SK-N-SH (cell line): ENCODE data around the gene MCM5. TPM values are rescaled to one million over a fixed set of nuclear protein-coding genes. Genes with fewer than 3 reads are reported as not detected.

ENCODE experiments used
- CTCF ChIA-PET: fragments of 300-600, 350-600 bp; formaldehyde crosslinking; extraction: SDS; loops from one replicate; lab custom pipeline; 2021; lab: Yijun Ruan, JAX
- POLR2A ChIA-PET: fragments of 350-600 bp; sonication (Branson Sonifier 250); formaldehyde crosslinking; extraction: SDS; loops from one replicate; lab custom pipeline; 2020; ENCODE audit warnings: antibody characterized with exemption, inconsistent platforms; lab: Yijun Ruan, JAX
- DNase-seq: peaks from one replicate; pipeline ENCODE4 v3.0.0; 2012
- H2AFZ ChIP-seq: fragments of 200-600 bp; sonication (generic); 2 replicates; pipeline ENCODE4 v1.8.1; 2016; ENCODE audit warnings: antibody characterized with exemption, mild to moderate bottlenecking, low read depth
- H3F3A ChIP-seq: fragments of 200-600 bp; sonication (generic); replicated peaks from 2 replicates; pipeline ENCODE3; 2016; ENCODE audit warnings: antibody characterized with exemption, mild to moderate bottlenecking; ENCODE audit not compliant: insufficient read depth
- H3K27ac ChIP-seq, 2 experiments: fragments of 200-500 bp in 1 of 2; fragments of 200-600 bp in 1 of 2; sonication (Bioruptor generic) in 1 of 2; sonication (generic), shearing (Covaris generic) in 1 of 2; 2 replicates each; pipeline versions ENCODE4 v1.5.1 to v1.6.1; 2014 to 2016; ENCODE audit warnings: low read depth in 2 of 2, inconsistent platforms in 1 of 2, low read length in 1 of 2, mild to moderate bottlenecking in 1 of 2, mixed read lengths in 1 of 2
- H3K27me3 ChIP-seq: fragments of 200-600 bp; sonication (generic), shearing (Covaris generic); 2 replicates; pipeline ENCODE4 v1.6.1; 2016; ENCODE audit warnings: mixed run types; ENCODE audit not compliant: insufficient read depth
- H3K36me3 ChIP-seq, 2 experiments: fragments of 200-500 bp in 1 of 2; fragments of 200-600 bp in 1 of 2; sonication (Bioruptor generic) in 1 of 2; sonication (generic) in 1 of 2; replicated peaks in 1 of 2; 2 replicates each; pipeline versions ENCODE3 to v1.5.1; 2014 to 2016; ENCODE audit warnings: low read length in 1 of 2, mild to moderate bottlenecking in 1 of 2; ENCODE audit not compliant: insufficient read depth in 2 of 2, control insufficient read depth in 1 of 2
- H3K4me1 ChIP-seq, 2 experiments: fragments of 200-500 bp in 1 of 2; fragments of 200-600 bp in 1 of 2; sonication (Bioruptor generic) in 1 of 2; sonication (generic), shearing (Covaris generic) in 1 of 2; 2 replicates each; pipeline versions ENCODE4 v1.5.1 to v1.6.1; 2014 to 2016; ENCODE audit warnings: low read depth in 1 of 2, low read length in 1 of 2, mixed run types in 1 of 2; ENCODE audit not compliant: insufficient read depth in 2 of 2, control insufficient read depth in 1 of 2
- H3K4me2 ChIP-seq: fragments of 200-600 bp; sonication (generic), shearing (Covaris generic); 2 replicates; pipeline ENCODE4 v1.6.1; 2017; ENCODE audit warnings: mixed run types
- H3K4me3 ChIP-seq, 2 experiments: fragments of 200-500 bp in 1 of 2; fragments of 200-600 bp in 1 of 2; sonication (Bioruptor generic) in 1 of 2; sonication (generic), shearing (Covaris generic) in 1 of 2; 2 replicates each; pipeline versions ENCODE4 v1.5.1 to v1.8.1; 2014 to 2016; ENCODE audit warnings: low read depth in 2 of 2, inconsistent platforms in 1 of 2, low read length in 1 of 2, mild to moderate bottlenecking in 1 of 2, mixed read lengths in 1 of 2, moderate library complexity in 1 of 2
- H3K79me2 ChIP-seq: fragments of 200-600 bp; sonication (generic); 2 replicates; pipeline ENCODE4 v1.8.1; 2017; ENCODE audit warnings: mild to moderate bottlenecking; ENCODE audit not compliant: insufficient read depth
- H3K9ac ChIP-seq: fragments of 200-600 bp; sonication (generic); 2 replicates; pipeline ENCODE4 v1.6.1; 2017; ENCODE audit warnings: mixed run types
- H3K9me2 ChIP-seq: fragments of 200-600 bp; sonication (generic); 2 replicates; pipeline ENCODE4 v1.6.1; 2017; ENCODE audit warnings: mixed run types
- H3K9me3 ChIP-seq: fragments of 200-600 bp; sonication (generic); 2 replicates; pipeline ENCODE4 v1.6.1; 2017; ENCODE audit warnings: mixed run types, mild to moderate bottlenecking, moderate library complexity
- H4K20me1 ChIP-seq: fragments of 200-600 bp; sonication (generic); 2 replicates; pipeline ENCODE4 v1.6.1; 2017; ENCODE audit warnings: mild to moderate bottlenecking, mixed run types; ENCODE audit not compliant: insufficient read depth
- EP300 ChIP-seq, 2 experiments: IDR thresholded peaks; 2 replicates each; pipeline versions ENCODE4 v1.4.0 to v1.6.1; 2012; ENCODE audit warnings: borderline replicate concordance in 1 of 2, low read depth in 1 of 2, low read length in 1 of 2
- FOSL2 ChIP-seq: IDR thresholded peaks from 2 replicates; pipeline ENCODE4 v1.4.0; 2012; ENCODE audit warnings: low read depth, mild to moderate bottlenecking, moderate library complexity, borderline replicate concordance
- FOXJ3 ChIP-seq: sonication (generic); formaldehyde crosslinking; IDR thresholded peaks from 2 replicates; pipeline ENCODE4 v1.5.1; 2020; ENCODE audit warnings: mild to moderate bottlenecking, missing genetic modification reagents
- GABPA ChIP-seq: IDR thresholded peaks from 2 replicates; pipeline ENCODE4 v1.4.0; 2012; ENCODE audit warnings: low read depth, mild to moderate bottlenecking
- NRF1 ChIP-seq: IDR thresholded peaks from 2 replicates; pipeline ENCODE4 v1.6.1; 2012; ENCODE audit warnings: low read depth, mild to moderate bottlenecking, low read length
- RCOR1 ChIP-seq: fragments of 150-350 bp; IDR thresholded peaks from 2 replicates; pipeline ENCODE4 v1.6.1; 2017; ENCODE audit warnings: antibody characterized with exemption, low read length
- RXRA ChIP-seq: IDR thresholded peaks from 2 replicates; pipeline ENCODE4 v1.4.0; 2012; ENCODE audit warnings: low read depth, mild to moderate bottlenecking, borderline replicate concordance
- SIN3A ChIP-seq: IDR thresholded peaks from 2 replicates; pipeline ENCODE4 v1.6.1; 2012; ENCODE audit warnings: low read depth, mild to moderate bottlenecking, low read length, moderate library complexity, borderline replicate concordance
- TAF1 ChIP-seq: IDR thresholded peaks from 2 replicates; pipeline ENCODE4 v1.6.1; 2012; ENCODE audit warnings: low read depth, mild to moderate bottlenecking, low read length, moderate library complexity, borderline replicate concordance
- WGBS: methylation state at CpG from one replicate; pipeline ENCODE4 v1.1.6; 2017; ENCODE audit warnings: low lambda C conversion rate; 5-methylcytosine and 5-hydroxymethylcytosine counted together
- polyA plus RNA-seq, 3 experiments: library from polyadenylated mRNA; depleted of rRNA; stranded (reverse); fragments of >200 nt; gene quantifications; 2 replicates each; pipeline ENCODE4 v1.2.3, GENCODE V29; 2012
- TF ChIP-seq, protein P1 (sequence below): IDR thresholded peaks from 2 replicates; pipeline ENCODE4 v1.6.1; 2012; ENCODE audit warnings: mild to moderate bottlenecking, low read depth, low read length, moderate library complexity
- TF ChIP-seq, protein P2 (sequence below): IDR thresholded peaks from 2 replicates; pipeline ENCODE4 v1.4.0; 2012; ENCODE audit warnings: low read depth
- TF ChIP-seq, protein P3 (sequence below): fragments of 150-350 bp; IDR thresholded peaks from 2 replicates; pipeline ENCODE4 v1.6.1; 2017; ENCODE audit warnings: antibody characterized with exemption, low read length, low read depth, borderline replicate concordance

Gene MCM5
- polyA plus RNA-seq, 1 of the 3 experiments (the other 2 are of a cell fraction): 42.9 TPM

DNA sequence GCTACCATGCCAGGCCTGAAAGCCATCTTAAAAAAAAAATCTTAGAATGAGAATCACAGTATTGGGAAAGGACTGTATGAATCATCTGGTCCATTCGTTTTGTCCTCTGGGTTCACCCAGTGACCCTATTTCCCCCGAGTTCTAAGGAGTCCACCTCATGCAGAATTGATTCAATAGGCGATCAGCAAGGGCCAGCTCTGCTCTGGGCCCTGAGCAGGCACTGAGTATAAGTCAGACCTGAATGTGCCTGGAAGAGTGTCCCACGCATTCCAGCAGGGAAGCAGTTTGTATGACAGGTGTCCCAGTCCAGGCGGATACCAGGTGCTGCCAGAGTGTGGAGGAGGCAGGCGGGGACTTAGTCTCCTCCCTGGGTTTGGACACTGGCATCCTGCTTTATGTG lies 19.9 kb upstream of the MCM5 start:
- Histone ChIP-seq H3K4me3 (no peak overlapping the region), H3K27me3 (no peaks in the 10 kb centered on the region), H3K36me3 (peaks cover 0 to 5% of the 10 kb centered on the region in 2 experiments), H4K20me1 (no peaks in the 10 kb centered on the region), H3K27ac (no peak overlapping the region), H3K9ac (no peak overlapping the region), H3K79me2 (no peaks in the 10 kb centered on the region; the same call in 1 of the 2 replicates), H3K9me2 (no peaks in the 10 kb centered on the region), H3F3A (peaks cover 16% of the 10 kb centered on the region), H2AFZ (no peak overlapping the region), H3K9me3 (no peaks in the 10 kb centered on the region), H3K4me2 (peak overlapping the region; percentile 77; the same call in 1 of the 2 replicates), H3K4me1 (peaks cover 12 to 15% of the 10 kb centered on the region in 2 experiments; a peak in 2 of 4 replicates)
- TF ChIP-seq FOXJ3 (CRISPR knock-in tag) (no peak), RCOR1 (no peak), GABPA (no peak), TAF1 (no peak), RXRA (no peak), SIN3A (no peak), FOSL2 (no peak), EP300 (IDR thresholded peaks at IDR 0.05; ENCODE audit: borderline replicate concordance in 1 of 2, low read depth in 1 of 2, low read length in 1 of 2) (no peak), NRF1 (no peak)
- TF ChIP-seq, protein P1, sequence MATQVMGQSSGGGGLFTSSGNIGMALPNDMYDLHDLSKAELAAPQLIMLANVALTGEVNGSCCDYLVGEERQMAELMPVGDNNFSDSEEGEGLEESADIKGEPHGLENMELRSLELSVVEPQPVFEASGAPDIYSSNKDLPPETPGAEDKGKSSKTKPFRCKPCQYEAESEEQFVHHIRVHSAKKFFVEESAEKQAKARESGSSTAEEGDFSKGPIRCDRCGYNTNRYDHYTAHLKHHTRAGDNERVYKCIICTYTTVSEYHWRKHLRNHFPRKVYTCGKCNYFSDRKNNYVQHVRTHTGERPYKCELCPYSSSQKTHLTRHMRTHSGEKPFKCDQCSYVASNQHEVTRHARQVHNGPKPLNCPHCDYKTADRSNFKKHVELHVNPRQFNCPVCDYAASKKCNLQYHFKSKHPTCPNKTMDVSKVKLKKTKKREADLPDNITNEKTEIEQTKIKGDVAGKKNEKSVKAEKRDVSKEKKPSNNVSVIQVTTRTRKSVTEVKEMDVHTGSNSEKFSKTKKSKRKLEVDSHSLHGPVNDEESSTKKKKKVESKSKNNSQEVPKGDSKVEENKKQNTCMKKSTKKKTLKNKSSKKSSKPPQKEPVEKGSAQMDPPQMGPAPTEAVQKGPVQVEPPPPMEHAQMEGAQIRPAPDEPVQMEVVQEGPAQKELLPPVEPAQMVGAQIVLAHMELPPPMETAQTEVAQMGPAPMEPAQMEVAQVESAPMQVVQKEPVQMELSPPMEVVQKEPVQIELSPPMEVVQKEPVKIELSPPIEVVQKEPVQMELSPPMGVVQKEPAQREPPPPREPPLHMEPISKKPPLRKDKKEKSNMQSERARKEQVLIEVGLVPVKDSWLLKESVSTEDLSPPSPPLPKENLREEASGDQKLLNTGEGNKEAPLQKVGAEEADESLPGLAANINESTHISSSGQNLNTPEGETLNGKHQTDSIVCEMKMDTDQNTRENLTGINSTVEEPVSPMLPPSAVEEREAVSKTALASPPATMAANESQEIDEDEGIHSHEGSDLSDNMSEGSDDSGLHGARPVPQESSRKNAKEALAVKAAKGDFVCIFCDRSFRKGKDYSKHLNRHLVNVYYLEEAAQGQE: no peak
- TF ChIP-seq, protein P2, sequence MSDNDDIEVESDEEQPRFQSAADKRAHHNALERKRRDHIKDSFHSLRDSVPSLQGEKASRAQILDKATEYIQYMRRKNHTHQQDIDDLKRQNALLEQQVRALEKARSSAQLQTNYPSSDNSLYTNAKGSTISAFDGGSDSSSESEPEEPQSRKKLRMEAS: no peak
- TF ChIP-seq, protein P3, sequence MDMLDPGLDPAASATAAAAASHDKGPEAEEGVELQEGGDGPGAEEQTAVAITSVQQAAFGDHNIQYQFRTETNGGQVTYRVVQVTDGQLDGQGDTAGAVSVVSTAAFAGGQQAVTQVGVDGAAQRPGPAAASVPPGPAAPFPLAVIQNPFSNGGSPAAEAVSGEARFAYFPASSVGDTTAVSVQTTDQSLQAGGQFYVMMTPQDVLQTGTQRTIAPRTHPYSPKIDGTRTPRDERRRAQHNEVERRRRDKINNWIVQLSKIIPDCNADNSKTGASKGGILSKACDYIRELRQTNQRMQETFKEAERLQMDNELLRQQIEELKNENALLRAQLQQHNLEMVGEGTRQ: no peak
- POLR2A ChIA-PET: no interaction called here
- no peak for DNase-seq
- WGBS: 93% methylated on average over 6 of the region's 6 CpGs
- CTCF ChIA-PET: interaction anchor here (0.6 to 1.2 kb wide), 5 partner anchors 8 to 218 kb away, joined by 3 to 5 read pairs (median 3); no protein-coding TSS in a partner anchor
